Epithelial cell of esophagus (primary cell): Measurements from ENCODE around the gene AZU1.

Source experiments
- DNase-seq: peaks from one replicate; pipeline ENCODE4 v3.0.0; 2010; ENCODE audit warnings: low read depth
- H3K4me3 ChIP-seq: 2 replicates; pipeline ENCODE4 v1.5.1; 2011; ENCODE audit warnings: mild to moderate bottlenecking, low read length, control low read depth
- CTCF ChIP-seq: IDR thresholded peaks from 2 replicates; pipeline ENCODE4 v1.5.1; 2011; ENCODE audit warnings: low read depth, mild to moderate bottlenecking, low read length, control low read depth, inconsistent platforms; ENCODE audit not compliant: insufficient read depth; ENCODE audit errors: missing control alignments

AZU1 gene

DNA sequence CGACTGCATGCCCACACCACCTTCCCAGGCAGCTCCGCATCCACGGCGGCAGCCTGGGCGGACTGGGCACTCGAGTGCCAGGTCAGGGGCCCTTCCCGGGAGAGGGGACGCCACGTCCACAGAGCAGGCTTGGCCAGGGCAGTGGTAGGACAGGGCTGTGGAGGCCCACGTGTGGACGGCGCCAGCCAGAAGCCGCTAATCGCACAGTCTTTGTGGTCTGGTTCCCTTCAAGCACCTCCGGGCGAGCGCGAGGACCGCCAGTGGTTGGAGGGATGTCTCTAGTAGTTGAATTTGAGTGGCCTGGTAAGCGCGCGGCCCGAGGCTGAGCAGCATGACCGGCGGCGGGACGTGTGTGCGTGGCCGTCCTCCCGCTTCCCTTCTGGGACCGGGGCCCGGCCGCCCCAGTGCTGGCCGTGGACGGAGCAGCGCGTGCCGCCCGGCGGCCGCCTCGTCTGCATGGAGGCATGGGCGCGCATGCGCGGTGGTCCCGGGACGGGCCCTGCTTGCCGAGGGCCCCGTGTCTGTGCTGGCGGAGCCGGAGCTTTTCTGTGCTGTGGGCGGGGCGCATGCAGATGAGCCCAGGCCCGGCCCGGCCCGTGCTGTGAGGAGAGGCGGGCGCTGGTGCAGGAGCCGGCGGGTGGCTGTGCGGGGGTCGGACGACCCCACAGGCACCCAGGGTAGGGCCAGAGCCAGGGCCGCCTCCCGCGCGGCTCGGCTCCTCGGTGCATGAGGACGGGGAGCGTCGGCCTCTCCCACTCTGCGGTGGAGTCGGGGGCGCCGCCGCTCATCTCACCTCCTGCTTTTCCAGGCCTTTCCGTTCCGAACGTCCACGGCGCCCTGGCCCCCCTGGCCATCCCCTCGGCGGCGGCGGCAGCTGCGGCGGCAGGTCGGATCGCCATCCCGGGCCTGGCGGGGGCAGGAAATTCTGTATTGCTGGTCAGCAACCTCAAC lies 21.8 kb upstream of the AZU1 start:
- no peak for TF ChIP-seq CTCF
- no peak overlapping the region for H3K4me3 ChIP-seq
- DNase-seq: no peak

DNA sequence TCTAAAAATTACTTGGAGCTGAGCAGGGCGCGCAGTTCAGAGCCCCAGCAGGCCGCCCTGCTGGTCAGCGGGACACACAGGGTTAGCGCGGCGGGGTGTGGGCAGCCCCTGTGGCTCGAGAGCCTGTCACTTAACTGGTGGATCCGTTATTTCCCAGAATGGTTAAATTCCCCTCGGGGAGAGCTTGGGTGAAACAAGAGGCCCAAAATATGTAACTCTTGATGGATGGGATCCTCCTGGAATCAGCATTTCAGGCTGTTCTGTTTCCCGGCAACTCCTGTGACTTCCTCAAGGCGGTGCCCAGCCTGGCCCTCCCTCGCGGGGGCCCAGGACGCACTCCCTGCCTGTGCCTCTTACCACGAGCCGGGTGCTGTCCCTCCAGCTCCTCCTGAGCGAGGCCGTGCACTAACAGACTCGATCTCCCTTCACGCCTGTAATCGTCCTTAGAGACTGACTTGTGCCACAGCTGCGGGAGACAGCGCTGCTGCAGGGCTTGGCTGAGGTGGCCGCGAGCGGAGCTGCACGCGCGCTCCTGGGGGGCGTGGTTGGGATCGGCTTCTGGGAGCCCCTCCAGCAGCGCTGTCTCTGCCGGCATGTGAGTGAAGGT lies 20.7 kb upstream of the AZU1 start:
- H3K4me3 ChIP-seq: no peak overlapping the region
- TF ChIP-seq CTCF: no peak
- DNase-seq: no peak

- H3K4me3 ChIP-seq: no peak overlapping the region
- TF ChIP-seq CTCF: no peak
- no peak for DNase-seq
Observed at GRCh38 chr19:807627-808422, 19.8 kb upstream of the AZU1 start.

DNA sequence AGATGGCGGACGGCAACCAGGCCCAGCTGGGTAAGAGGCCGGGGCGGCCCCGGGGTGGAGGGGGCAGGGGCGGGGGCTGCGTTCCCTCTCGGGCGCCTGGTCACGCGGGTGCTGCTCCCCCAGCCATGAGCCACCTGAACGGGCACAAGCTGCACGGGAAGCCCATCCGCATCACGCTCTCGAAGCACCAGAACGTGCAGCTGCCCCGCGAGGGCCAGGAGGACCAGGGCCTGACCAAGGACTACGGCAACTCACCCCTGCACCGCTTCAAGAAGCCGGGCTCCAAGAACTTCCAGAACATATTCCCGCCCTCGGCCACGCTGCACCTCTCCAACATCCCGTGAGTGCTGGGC lies 19.2 kb upstream of the AZU1 start:
- no peak overlapping the region for H3K4me3 ChIP-seq
- no peak for DNase-seq
- no peak for TF ChIP-seq CTCF

DNA sequence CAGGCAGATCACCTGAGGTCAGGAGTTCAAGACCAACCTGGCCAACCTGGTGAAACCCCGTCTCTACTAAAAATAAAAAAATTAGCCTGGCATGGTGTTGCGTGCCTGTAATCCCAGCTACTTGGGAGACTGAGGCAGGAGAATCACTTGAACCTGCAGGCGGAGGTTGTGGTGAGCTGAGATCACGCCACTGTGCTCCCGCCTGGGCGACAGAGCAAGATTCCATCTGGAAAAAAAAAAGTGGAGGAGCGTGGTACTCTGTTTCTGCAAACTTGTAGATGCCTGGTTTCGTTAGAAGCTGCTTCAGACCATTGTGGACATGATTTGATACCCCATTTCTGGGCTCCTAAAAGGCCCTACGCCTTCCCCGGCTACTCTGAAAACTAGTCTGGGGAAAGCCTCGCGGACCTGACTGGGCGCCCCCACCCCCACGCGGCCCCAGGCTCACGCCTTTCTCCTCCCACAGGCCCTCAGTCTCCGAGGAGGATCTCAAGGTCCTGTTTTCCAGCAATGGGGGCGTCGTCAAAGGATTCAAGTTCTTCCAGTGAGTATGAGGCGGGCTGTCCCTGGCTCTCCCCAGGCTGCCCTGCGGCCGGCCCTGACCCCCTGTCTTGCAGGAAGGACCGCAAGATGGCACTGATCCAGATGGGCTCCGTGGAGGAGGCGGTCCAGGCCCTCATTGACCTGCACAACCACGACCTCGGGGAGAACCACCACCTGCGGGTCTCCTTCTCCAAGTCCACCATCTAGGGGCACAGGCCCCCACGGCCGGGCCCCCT lies 17.4 kb upstream of the AZU1 start:
- no peak for DNase-seq
- no peak for TF ChIP-seq CTCF
- no peak overlapping the region for H3K4me3 ChIP-seq

GRCh38 chr19:810883-811489 lies 16.7 kb upstream of the AZU1 start:
- no peak overlapping the region for H3K4me3 ChIP-seq
- TF ChIP-seq CTCF: no peak
- no peak for DNase-seq
